ENCODE data around the gene KRTAP4-16. TPM values are rescaled to one million over a fixed set of nuclear protein-coding genes. Genes with fewer than 3 reads are reported as not detected.

Gene KRTAP4-16
- total RNA-seq, 1 experiment from 2014 or later: not detected

- H3K79me1 ChIP-seq (ENCODE audit: insufficient read depth, low read depth, low read length, poor library complexity, severe bottlenecking): no peaks in the 10 kb centered on the region
- H3T11ph ChIP-seq (ENCODE audit: low read length): no peak overlapping the region
- H3K23ac ChIP-seq (ENCODE audit: insufficient read length, low read depth, low read length): no peak overlapping the region
- Mint-ChIP-seq H3K9me3 (no peaks in the 10 kb centered on the region; a peak in 1 of 5 replicates), H3K4me1 (peaks cover 4 to 13% of the 10 kb centered on the region in 2 experiments), H3K27ac (no peak overlapping the region), H3K36me3 (ENCODE audit: insufficient read depth in 1 of 3, low read depth in 3 of 3) (no peaks in the 10 kb centered on the region; a peak in 1 of 7 replicates), H3K27me3 (ENCODE audit: low read depth) (no peaks in the 10 kb centered on the region), H3K4me3 (no peak overlapping the region)
- no peak overlapping the region for H3K18ac ChIP-seq (ENCODE audit: insufficient read length, low read depth, low read length)
- no peak overlapping the region for H4K8ac ChIP-seq (replicated peaks; ENCODE audit: insufficient read length, low read depth, low read length)
- TF ChIP-seq CTCF (conservative IDR thresholded peaks at IDR 0.05): no peak
- no peak overlapping the region for H3K14ac ChIP-seq (ENCODE audit: insufficient read depth, low read length)
- no peak overlapping the region for H2BK15ac ChIP-seq (ENCODE audit: low read depth, low read length)
- no peaks in the 10 kb centered on the region for H3K4me1 ChIP-seq (ENCODE audit: insufficient read depth, low read length)
- no peak overlapping the region for H2BK12ac ChIP-seq (ENCODE audit: insufficient read length, low read depth, low read length)
- DNase-seq: no peak
- H3K9ac ChIP-seq (ENCODE audit: extremely low read depth, insufficient read length, low read length): no peak overlapping the region
- H3K56ac ChIP-seq (ENCODE audit: insufficient read length, low read depth, low read length): no peak overlapping the region
- no peak overlapping the region for H4K5ac ChIP-seq (ENCODE audit: insufficient read length, low read depth, low read length)
- H3K9me3 ChIP-seq (ENCODE audit: control insufficient read depth, low read depth, low read length): no peaks in the 10 kb centered on the region
- no CpG with 5 or more reads among the region's 1 CpG for WGBS (ENCODE audit: extremely low coverage, insufficient read length, low lambda C conversion rate)
- no peak overlapping the region for H2BK20ac ChIP-seq (ENCODE audit: low read depth, low read length, poor library complexity, severe bottlenecking)
- H4K20me1 ChIP-seq (ENCODE audit: control insufficient read depth, insufficient read depth, insufficient read length): no peaks in the 10 kb centered on the region
- H3K4ac ChIP-seq (ENCODE audit: low read depth, low read length): no peak overlapping the region
- no peak overlapping the region for H2AK5ac ChIP-seq (ENCODE audit: insufficient read length, low read length)
- H2BK120ac ChIP-seq (ENCODE audit: low read depth, low read length, poor library complexity, severe bottlenecking): no peak overlapping the region
- H4K91ac ChIP-seq (ENCODE audit: insufficient read length, low read depth, low read length): no peak overlapping the region
- no peak overlapping the region for H3K4me2 ChIP-seq (ENCODE audit: insufficient read depth, insufficient read length, low read length)
- H2BK5ac ChIP-seq (ENCODE audit: insufficient read length, low read length): no peak overlapping the region
- H3K27me3 ChIP-seq (ENCODE audit: insufficient read depth, low read length): no peaks in the 10 kb centered on the region
- H3K79me2 ChIP-seq (ENCODE audit: insufficient read depth, low read length): no peaks in the 10 kb centered on the region
- no peaks in the 10 kb centered on the region for H3K23me2 ChIP-seq (ENCODE audit: insufficient read length, low read depth, low read length, poor library complexity, severe bottlenecking)
- H3K27ac ChIP-seq (ENCODE audit: insufficient read length, low read depth, low read length): no peak overlapping the region
- no peak overlapping the region for H2AFZ ChIP-seq (ENCODE audit: low read length)
Observed at GRCh38 chr17:41061964-41062363, 40.0 kb downstream of the KRTAP4-16 start.
